ENCODE data around the gene GJA10.

The GJA10 gene

GRCh38 chr6:89917801-89918366, 23.6 kb downstream of the GJA10 start:
- no peak for DNase-seq (ENCODE audit: low spot score)

DNA sequence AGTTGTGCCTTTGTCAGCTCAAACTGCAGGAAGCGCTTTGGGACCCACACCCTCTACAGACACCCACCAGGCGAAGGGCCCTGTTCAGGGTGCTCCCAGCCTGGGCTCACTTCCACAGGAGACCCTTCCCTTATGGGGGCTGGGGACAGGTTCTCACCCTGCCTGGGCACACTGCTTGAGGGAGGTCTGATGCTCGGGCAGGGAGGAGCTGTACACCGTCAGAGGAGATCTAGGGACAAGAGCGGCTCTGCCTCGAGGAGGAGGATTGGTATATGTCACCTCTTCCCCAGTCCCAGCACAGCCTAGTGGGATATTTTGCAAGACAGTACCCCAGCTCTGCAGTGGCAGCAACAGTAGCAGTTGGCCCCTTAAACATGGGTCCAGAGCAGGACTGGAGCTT, 26.9 kb downstream of the GJA10 start:
- no peak for DNase-seq (ENCODE audit: low spot score)

DNA sequence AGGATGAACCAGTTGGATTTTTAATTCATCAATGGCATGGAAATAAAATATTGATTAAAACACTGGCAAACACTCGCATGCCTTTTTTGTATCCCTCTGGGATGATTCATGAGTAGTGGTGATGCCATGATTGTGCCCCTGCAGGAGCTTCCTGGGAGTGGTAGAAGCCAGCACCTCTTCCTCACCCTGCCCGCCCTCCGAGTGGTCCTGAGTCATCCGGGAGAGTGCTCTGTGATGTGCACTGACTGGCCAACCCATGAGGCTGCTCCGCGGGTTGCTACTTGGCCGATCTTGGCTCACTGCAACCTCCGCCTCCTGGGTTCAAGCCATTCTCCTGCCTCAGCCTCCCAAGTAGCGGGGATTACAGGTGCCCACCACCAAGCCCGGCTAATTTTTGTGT, 27.4 kb downstream of the GJA10 start:
- DNase-seq (ENCODE audit: low spot score), result no peak

- no peak for DNase-seq (ENCODE audit: low spot score)
Measured at GRCh38 chr6:89924231-89924630, 30.0 kb downstream of the GJA10 start.

GRCh38 chr6:89925826-89926225, 31.6 kb downstream of the GJA10 start:
- no peak for DNase-seq (ENCODE audit: low spot score)

DNA sequence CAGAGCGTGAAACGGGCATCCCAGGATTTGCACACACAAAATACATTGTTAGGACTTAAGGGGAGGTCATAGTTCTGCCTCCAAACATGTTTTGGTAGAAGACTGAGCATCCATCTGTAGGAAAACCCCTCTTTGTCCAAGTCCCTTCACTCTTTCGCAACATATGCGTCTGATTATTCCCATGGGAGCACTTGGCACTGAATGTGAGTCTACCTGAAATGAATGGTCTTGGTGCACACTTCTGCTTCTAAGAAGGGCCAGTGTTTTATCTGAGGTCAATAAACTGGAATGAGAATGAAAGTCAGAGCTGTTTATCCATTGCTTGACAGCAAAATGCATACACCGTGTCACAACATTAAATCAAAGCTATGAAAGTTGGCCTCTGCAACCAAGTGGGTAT, 33.0 kb downstream of the GJA10 start:
- DNase-seq (ENCODE audit: low spot score), result no peak

- no peak for DNase-seq (ENCODE audit: low spot score)
Measured at GRCh38 chr6:89927791-89928550, 33.7 kb downstream of the GJA10 start.

DNA sequence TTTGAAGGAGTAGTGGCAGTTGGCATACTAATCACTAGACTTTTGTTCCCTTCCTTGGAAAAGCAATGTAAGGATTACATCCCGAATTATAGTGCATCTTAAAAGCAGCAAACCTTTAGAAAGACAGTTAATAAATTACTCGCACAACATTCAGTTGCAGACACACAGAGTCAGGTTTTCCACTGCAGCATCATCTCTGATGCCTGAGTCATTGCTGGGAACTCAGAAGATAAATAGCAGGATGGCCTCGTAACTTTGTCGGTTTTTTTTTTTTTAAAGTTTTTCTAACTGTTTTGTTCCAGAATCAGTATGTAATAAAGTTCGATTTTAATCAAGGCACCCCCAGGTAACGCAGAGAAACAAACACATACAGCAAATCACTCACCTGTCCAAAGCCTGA, 34.3 kb downstream of the GJA10 start:
- no peak for DNase-seq (ENCODE audit: low spot score)

DNA sequence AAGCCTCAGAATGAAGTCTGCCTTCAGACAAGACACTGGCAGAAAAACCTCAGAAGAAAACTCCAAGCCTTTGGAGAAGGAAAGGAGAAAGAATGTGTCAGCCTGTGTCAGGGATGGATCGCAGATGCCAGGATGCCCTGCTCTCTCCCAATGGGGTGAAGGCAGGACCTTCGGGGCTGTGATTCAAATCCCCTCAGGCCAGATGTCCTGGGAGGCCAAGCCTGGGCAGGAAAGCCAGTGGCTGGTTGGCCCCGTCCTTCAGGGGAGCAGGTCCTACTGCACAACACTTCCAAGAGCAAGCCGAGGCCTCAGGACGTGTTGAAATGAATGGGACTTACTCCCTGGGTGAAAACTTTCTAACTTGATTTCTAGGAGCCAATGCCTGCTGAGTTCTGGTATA, 36.5 kb downstream of the GJA10 start:
- no peak for DNase-seq (ENCODE audit: low spot score)

DNA sequence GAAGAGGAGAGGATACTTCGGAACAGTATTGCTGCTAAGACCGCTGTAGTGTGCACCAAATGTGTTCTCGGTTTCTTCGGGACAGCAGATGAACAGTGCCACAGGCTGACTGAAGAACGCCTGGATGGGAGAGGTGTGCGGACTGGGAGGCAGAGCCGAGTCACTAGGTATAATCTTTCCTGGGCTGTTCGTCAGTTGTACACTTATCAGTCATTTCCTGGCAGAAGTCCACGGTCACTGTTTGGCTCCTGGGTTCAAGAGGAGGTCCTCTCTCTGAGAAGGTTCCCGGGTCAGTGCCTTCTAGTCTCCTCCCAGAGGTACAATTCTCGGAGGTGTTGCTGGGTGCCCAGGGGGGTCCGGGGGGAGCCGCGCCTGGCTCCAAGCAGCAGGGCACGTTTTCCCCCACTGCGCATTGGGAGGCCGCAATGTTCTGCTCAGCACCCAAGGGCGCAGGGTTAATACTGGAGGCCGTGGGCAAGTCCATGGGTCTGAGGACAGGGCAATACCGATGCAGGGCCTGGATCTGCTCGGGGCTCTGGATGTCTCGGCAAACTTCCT, 38.1 kb downstream of the GJA10 start:
- DNase-seq (ENCODE audit: low spot score), result no peak

DNA sequence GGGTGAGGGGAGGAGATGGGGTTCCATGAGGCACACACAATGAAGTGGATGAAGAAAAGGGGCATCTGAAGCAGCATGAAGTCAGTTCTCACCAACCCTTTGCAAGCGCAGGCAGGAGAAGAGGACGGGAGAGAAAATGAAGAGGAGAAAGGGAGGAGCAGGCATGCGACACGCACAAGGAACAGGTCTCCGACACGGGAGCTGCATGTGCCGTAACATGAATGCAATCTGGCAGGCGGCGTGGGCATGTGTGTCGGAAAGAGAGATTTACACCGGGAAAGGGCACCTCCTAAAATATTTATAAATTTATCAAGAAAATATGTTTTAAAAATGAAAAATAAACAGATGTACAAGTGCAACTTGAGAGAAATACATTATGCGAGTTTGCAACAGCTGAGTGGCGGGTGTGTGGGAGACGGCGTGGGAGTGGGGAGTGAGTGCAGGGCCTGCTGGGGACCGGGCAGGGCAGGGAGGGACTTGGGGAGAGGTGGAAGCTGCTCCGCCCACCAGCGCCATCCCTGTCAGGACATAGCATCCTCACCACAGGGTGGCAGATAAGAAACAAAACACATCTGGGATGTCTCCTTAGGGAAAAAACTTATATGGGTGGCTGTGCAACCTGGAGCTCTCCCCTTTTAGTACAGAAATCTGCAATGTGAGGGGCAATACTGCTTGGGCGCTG, 40.6 kb downstream of the GJA10 start:
- no peak for DNase-seq (ENCODE audit: low spot score)

GRCh38 chr6:89936177-89936576, 41.9 kb downstream of the GJA10 start:
- DNase-seq (ENCODE audit: low spot score), result no peak

DNA sequence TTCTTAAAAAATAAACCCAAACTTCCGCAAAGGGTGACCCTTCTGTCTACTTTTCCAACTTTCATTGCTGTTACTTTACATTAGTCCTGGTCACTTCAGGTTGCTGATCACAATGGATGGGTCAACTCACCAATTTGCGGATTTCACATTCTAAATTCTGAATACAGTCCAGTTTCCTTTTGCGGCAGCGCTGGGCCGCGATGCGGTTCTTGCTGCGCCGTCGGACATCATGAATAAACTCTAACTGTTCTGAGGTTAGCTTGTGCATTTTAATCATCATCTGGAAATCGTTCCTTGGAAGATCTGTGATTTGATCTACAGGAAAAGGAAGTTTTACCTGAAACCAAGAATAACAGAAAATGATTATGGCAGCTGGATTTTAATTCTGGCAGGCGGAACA, 43.7 kb downstream of the GJA10 start:
- DNase-seq (ENCODE audit: low spot score), result no peak

DNA sequence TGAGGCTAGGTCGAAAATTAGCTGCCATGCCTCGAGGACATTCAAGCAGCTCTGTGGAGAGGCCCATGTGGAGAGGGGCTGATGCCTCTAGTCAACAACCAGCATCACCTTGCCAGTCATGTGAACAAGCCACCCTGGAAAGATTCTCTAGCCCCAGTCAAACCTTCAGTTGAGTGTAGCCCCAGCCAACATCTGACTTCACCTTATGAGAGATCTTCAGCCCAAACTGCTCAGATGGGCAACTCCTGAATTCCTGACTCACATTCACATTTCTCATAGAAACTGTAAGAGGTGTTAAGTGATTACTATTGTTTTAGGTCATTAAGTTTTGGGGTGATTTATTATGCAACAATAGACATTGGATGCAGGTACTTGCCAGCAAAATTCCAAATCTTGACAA, 44.9 kb downstream of the GJA10 start:
- no peak for DNase-seq (ENCODE audit: low spot score)

DNA sequence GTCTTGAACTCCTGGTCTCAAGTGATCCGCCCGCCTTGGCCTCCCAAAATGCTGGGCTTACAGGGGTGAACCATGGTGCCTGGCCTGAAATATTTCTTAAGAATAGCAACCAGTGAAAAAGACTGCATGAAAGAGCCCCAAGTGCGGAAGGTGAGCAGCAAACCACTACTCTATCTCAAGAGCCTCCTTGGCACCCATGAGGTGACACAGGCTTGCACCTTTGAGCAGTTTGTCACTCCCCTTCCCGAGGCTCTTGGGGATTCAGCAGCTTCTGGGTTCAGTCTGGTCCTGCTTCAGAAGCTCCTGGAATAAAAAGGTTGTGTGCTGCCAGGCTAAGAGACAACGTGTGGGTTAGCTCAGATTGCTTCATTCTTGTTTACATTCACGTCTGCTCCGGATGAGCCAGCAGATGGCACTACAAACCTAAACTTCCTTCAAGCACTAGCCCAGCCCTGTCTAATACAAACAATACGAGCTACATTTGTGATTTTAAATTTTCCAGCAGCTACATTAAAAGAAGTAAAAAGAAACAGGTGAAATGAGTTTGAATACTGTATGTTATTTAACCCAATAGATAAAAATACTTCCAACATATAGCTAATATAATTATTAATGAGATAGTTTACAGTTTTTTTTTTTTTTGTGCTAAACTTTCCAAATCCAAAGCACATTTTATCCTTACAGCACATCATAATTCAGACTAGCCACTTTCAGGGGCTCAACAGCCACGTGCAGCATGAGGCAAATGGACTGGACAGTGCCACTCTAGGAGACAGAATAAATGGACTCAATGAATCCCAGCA, 46.2 kb downstream of the GJA10 start:
- DNase-seq (ENCODE audit: low spot score), result peak; percentile 80

GRCh38 chr6:89941031-89941762, 46.9 kb downstream of the GJA10 start:
- DNase-seq (ENCODE audit: low spot score), result no peak

DNA sequence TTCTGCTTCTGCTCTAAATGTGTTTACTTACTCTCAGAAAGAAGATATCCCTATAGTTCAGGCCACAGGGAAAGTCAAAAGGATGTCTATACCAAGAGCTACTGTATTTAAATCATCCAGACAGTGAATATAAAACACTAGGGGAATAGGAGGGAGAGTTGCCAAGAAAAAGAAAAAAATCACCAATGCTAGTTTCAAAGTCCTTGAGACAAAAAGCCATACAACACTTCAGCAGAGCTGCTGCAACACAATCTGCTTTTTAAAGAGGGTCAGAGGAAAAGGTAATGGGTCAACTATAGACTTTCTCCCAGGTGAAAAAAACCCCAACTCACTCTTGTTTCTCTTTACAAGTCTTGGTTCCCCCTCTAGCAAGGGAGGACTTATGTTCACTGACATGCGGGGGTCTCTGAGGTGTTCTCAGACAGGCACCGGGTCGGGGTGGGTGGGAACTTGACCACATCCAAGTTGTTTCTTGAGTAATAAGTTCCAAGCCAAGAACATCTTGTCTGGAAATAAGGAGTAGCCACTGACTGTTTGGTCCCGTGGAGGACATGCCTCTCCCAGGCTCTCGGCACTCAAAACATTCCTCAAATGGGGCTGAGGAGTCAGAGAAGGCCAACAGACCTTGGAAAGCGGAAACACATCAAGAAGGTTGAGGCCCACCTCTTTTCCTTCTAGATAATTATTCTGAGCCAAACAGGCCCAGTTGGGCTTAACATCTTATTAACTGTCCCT, 47.7 kb downstream of the GJA10 start:
- no peak for DNase-seq (ENCODE audit: low spot score)

DNA sequence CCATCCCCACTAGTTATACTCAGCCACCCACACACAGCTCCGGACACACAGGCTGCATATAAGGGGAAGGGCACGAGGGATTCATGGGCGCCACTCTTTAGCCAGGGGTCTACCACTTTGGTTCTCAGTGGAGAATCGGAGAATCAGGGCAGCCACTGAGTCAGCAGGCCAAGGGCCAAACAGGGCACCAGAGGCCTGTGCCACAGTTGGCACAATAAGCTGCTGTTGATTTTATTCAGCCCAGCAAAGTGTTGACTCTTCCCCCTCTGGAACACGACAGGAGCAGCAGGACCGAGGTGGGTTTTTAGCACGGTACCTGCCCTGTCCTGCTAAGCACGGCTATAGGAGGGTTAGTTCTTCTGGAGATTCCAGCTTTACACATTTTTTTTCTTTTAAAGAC, 48.3 kb downstream of the GJA10 start:
- no peak for DNase-seq (ENCODE audit: low spot score)

GRCh38 chr6:89944181-89944755, 50.0 kb downstream of the GJA10 start:
- DNase-seq (ENCODE audit: low spot score), result no peak

DNA sequence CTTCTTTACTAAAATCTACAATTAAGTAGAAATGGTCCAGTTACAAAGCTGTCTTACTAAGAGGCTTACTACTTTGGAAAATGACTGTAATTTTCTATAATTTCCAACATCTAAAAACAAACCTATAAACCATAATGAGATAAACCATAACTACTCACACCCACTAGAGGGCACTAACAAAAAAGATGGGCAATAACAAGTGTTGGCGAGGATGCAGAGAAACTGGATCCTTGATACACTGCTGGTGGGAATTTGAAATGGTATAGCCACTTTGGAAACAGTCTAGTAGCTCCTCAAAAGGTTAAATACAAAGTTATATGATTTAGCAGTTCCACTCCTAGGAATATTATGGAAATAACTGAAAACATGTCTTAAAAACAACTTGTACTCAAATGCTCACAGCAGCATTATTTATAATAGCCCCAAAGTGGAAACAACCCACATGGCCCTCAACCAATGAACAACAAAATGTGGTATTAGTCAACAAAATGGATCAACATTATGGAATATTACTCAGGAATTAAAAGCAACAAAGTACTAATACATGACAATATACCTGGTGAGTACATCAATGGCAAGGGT, 50.6 kb downstream of the GJA10 start:
- DNase-seq (ENCODE audit: low spot score), result peak; percentile 42
